B cell (primary cell): ENCODE data around the gene TLR5. TPM values are rescaled to one million over a fixed set of nuclear protein-coding genes. Genes with fewer than 3 reads are reported as not detected.

Experiments
- ATAC-seq: fragments of 200-7000 bp; cut with Tn5 transposase; one replicate; pipeline ENCODE4 v1.10.0; 2021; ENCODE audit warnings: low read depth, mild to moderate bottlenecking, moderate number of reproducible peaks, moderate library complexity
- CTCF ChIA-PET: fragments of 350-600 bp; sonication (Branson Sonifier 250); formaldehyde crosslinking; loops from one replicate; lab custom pipeline; 2021; ENCODE audit warnings: antibody characterized with exemption, inconsistent platforms; lab: Charles Lee
- POLR2A ChIA-PET: fragments of 350-600 bp; sonication (Branson Sonifier 250); formaldehyde crosslinking; loops from one replicate; lab custom pipeline; 2021; ENCODE audit warnings: antibody characterized with exemption; lab: Charles Lee
- DNase-seq: peaks from one replicate; pipeline ENCODE4 v3.0.0; 2013
- H2AFZ ChIP-seq: 2 replicates; pipeline ENCODE4 v1.6.1; 2012; ENCODE audit warnings: mild to moderate bottlenecking, low read depth, low read length; ENCODE audit not compliant: insufficient read depth, poor library complexity, severe bottlenecking
- H3K27ac ChIP-seq, 2 donors: 1 replicate in 1 of 2; 2 replicates in 1 of 2; pipeline ENCODE4 v1.5.1; 2012 to 2013; ENCODE audit warnings: low read length in 2 of 2, mild to moderate bottlenecking in 2 of 2, moderate library complexity in 1 of 2
- H3K27me3 ChIP-seq, 4 experiments: fragments of 200-600 bp in 1 of 4; sonication (generic) in 1 of 4; replicated peaks in 1 of 4; 1 replicate in 2 of 4; 2 replicates in 2 of 4; pipeline versions ENCODE4 v1.6.1 to v1.7.0; 2013 to 2016; ENCODE audit warnings: low read length in 3 of 4, mild to moderate bottlenecking in 2 of 4, mixed read lengths in 1 of 4, moderate library complexity in 1 of 4; ENCODE audit not compliant: insufficient read depth in 4 of 4, control insufficient read depth in 3 of 4; ENCODE audit errors: control extremely low read depth in 1 of 4
- H3K36me3 ChIP-seq, 2 experiments: replicated peaks in 1 of 2; 1 replicate in 1 of 2; 2 replicates in 1 of 2; pipeline versions ENCODE4 v1.6.1 to v1.7.1; 2013; ENCODE audit warnings: low read length in 1 of 2; ENCODE audit not compliant: insufficient read depth in 2 of 2, control insufficient read depth in 1 of 2; ENCODE audit errors: control extremely low read depth in 1 of 2, extremely low read depth in 1 of 2
- H3K4me1 ChIP-seq, 2 donors: fragments of 200-600 bp in 1 of 2; sonication (generic) in 1 of 2; 1 replicate in 1 of 2; 2 replicates in 1 of 2; pipeline versions ENCODE4 v1.5.1 to v1.6.1; 2013 to 2017; ENCODE audit warnings: low read length in 2 of 2; ENCODE audit not compliant: control insufficient read depth in 2 of 2, insufficient read depth in 2 of 2
- H3K4me2 ChIP-seq: replicated peaks from 2 replicates; pipeline ENCODE3; 2012; ENCODE audit warnings: mild to moderate bottlenecking, low read depth, low read length; ENCODE audit not compliant: poor library complexity, severe bottlenecking
- H3K4me3 ChIP-seq, 5 experiments: fragments of 200-600 bp in 1 of 5; sonication (generic) in 1 of 5; 1 replicate in 3 of 5; 2 replicates in 2 of 5; pipeline versions ENCODE4 v1.5.1 to v1.7.0; 2011 to 2016; ENCODE audit warnings: low read length in 4 of 5, mild to moderate bottlenecking in 4 of 5, low read depth in 2 of 5, control low read depth in 1 of 5, moderate library complexity in 1 of 5; ENCODE audit not compliant: insufficient read depth in 1 of 5; ENCODE audit errors: control extremely low read depth in 1 of 5, extremely low read depth in 1 of 5
- H3K79me2 ChIP-seq: fragments of 200-600 bp; sonication (generic); one replicate; pipeline ENCODE4 v1.6.0; 2016; ENCODE audit warnings: low read length; ENCODE audit not compliant: control insufficient read depth, insufficient read depth
- H3K9ac ChIP-seq: fragments of 200-600 bp; sonication (generic); 2 replicates; pipeline ENCODE4 v1.6.1; 2017; ENCODE audit warnings: mild to moderate bottlenecking, low read length, moderate library complexity
- H3K9me3 ChIP-seq, 3 donors: one replicate each; pipeline versions ENCODE4 v1.6.1 to v1.7.1; 2013; ENCODE audit warnings: low read length in 2 of 3; ENCODE audit not compliant: control insufficient read depth in 2 of 3, insufficient read depth in 1 of 3; ENCODE audit errors: control extremely low read depth in 1 of 3
- H4K20me1 ChIP-seq: 2 replicates; pipeline ENCODE4 v1.6.0; 2012; ENCODE audit warnings: mild to moderate bottlenecking, low read length; ENCODE audit not compliant: insufficient read depth, control insufficient read depth, poor library complexity, severe bottlenecking
- H3K27ac Mint-ChIP-seq: one replicate; pipeline ENCODE4 v1.8.0; 2021; ENCODE audit warnings: mixed read lengths
- H3K27me3 Mint-ChIP-seq: one replicate; pipeline ENCODE4 v1.8.0; 2021; ENCODE audit warnings: mixed read lengths
- H3K4me1 Mint-ChIP-seq: one replicate; pipeline ENCODE4 v1.8.0; 2021; ENCODE audit warnings: mixed read lengths
- H3K4me3 Mint-ChIP-seq: one replicate; pipeline ENCODE4 v1.8.0; 2021; ENCODE audit warnings: mixed read lengths
- H3K9me3 Mint-ChIP-seq: one replicate; pipeline ENCODE4 v1.8.0; 2022; ENCODE audit warnings: mixed read lengths; ENCODE audit not compliant: insufficient read depth
- EZH2 ChIP-seq: IDR thresholded peaks from 2 replicates; pipeline ENCODE4 v1.6.1; 2012; ENCODE audit warnings: borderline replicate concordance, low read depth, mild to moderate bottlenecking, moderate library complexity, low read length; ENCODE audit not compliant: insufficient read depth, poor library complexity, severe bottlenecking
- WGBS: methylation state at CpG from one replicate; pipeline ENCODE4 v1.1.5; 2013; ENCODE audit warnings: missing lambda C conversion rate; ENCODE audit not compliant: insufficient coverage; 5-methylcytosine and 5-hydroxymethylcytosine counted together
- intact Hi-C: fragments of 100-400 bp; cut with micrococcal nuclease; formaldehyde crosslinking; loops from one replicate; pipeline ENCODE4 v1.10.0; 2022
- polyA plus RNA-seq: library from polyadenylated mRNA; depleted of rRNA; stranded (reverse); fragments of >200 nt; gene quantifications from 2 replicates; pipeline ENCODE4 v1.2.3, GENCODE V29; 2012
- total RNA-seq, 2 donors: library from RNA; stranded (reverse); fragments of 120-200 nt in 1 of 2; gene quantifications; 1 replicate in 1 of 2; 2 replicates in 1 of 2; pipeline versions ENCODE4 v1.2.3 to v1.2.4, GENCODE V29; 2013 to 2022
- TF ChIP-seq, protein P1 (sequence below): fragments of 200-600 bp; IDR thresholded peaks from one replicate; pipeline ENCODE4 v1.8.0; 2022; ENCODE audit warnings: antibody characterized with exemption, mild to moderate bottlenecking

Gene TLR5
- total and polyA plus RNA-seq, 2 donors (not counting 1 experiment from before 2014, with no cell fraction given): 0.21 TPM; not detected in 1

DNA sequence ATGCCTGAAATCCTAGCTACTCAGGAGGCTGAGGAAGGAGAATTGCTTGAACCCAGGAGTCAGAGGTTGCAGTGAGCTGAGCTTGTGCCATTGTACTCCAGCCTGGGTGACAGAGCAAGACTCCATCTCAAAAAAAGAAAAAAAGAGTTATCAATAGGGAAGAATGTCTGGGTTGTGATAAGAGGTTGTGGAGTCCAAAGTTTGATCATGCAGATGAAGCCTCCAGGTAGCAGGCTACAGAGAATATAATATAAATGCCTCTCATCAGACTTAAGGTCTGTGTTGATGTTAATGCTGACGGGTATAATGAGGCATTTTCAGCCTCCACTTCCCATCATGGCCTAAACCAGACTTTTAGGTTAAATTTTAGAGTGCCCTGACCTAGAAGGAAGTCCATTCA is 24.6 kb downstream of the TLR5 start:
- ChIA-PET CTCF (interaction anchor here (0.8 to 1.4 kb wide), 3 partner anchors 15 to 29 kb away, joined by 3 to 4 read pairs (median 4); no protein-coding TSS in a partner anchor), POLR2A (no interaction called here)
- Histone ChIP-seq H3K79me2 (no peaks in the 10 kb centered on the region), H3K4me1 (peaks cover 1 to 2% of the 10 kb centered on the region in 2 donors), H2AFZ (no peak overlapping the region), H3K27ac (no peak overlapping the region), H3K4me3 (no peak overlapping the region), H3K9me3 (peaks cover 0 to 3% (median 0%) of the 10 kb centered on the region in 3 donors), H3K4me2 (no peak overlapping the region), H4K20me1 (no peaks in the 10 kb centered on the region), H3K27me3 (no peaks in the 10 kb centered on the region), H3K9ac (no peak overlapping the region), H3K36me3 (no peaks in the 10 kb centered on the region)
- TF ChIP-seq EZH2: no peak
- TF ChIP-seq, protein P1, sequence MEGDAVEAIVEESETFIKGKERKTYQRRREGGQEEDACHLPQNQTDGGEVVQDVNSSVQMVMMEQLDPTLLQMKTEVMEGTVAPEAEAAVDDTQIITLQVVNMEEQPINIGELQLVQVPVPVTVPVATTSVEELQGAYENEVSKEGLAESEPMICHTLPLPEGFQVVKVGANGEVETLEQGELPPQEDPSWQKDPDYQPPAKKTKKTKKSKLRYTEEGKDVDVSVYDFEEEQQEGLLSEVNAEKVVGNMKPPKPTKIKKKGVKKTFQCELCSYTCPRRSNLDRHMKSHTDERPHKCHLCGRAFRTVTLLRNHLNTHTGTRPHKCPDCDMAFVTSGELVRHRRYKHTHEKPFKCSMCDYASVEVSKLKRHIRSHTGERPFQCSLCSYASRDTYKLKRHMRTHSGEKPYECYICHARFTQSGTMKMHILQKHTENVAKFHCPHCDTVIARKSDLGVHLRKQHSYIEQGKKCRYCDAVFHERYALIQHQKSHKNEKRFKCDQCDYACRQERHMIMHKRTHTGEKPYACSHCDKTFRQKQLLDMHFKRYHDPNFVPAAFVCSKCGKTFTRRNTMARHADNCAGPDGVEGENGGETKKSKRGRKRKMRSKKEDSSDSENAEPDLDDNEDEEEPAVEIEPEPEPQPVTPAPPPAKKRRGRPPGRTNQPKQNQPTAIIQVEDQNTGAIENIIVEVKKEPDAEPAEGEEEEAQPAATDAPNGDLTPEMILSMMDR: no peak
- DNase-seq (no peak), ATAC-seq (no peak)
- H3K9me3 Mint-ChIP-seq: no peaks in the 10 kb centered on the region
- peaks cover 12% of the 10 kb centered on the region for H3K27me3 Mint-ChIP-seq
- no CpG with 5 or more reads among the region's 1 CpG for WGBS
- H3K4me1 Mint-ChIP-seq: peaks cover 1% of the 10 kb centered on the region
- H3K27ac Mint-ChIP-seq: no peak overlapping the region
- intact Hi-C loops: no loop called here
- H3K4me3 Mint-ChIP-seq: no peak overlapping the region

DNA sequence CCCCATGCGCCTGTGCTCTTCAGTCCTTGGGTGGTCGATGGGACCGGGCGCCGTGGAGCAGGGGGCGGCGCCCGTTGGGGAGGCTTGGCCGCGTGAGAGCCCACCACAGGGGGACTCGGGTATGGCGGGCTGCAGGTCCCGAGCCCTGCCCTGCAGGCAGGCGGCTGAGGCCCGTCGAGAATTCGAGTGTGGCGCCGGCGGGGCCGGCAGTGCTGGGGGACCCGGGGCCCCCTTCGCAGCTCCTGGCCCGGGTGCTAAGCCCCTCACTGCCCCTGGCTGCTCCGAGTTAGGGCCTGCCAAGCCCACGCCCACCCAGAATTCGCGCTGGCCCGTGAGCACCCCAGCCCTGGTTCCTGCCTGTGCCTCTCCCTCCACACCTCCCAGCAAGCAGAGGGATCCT is 26.1 kb downstream of the TLR5 start:
- H3K4me1 Mint-ChIP-seq: no peaks in the 10 kb centered on the region
- ATAC-seq: no peak

More for the DNA sequence above, 26.1 kb downstream of the TLR5 start:
- no peak for DNase-seq
- Histone ChIP-seq H3K9me3 (peaks cover 0 to 3% (median 0%) of the 10 kb centered on the region in 3 donors), H3K36me3 (no peaks in the 10 kb centered on the region), H3K27me3 (no peaks in the 10 kb centered on the region), H3K4me1 (no peaks in the 10 kb centered on the region), H3K4me3 (no peak overlapping the region), H3K27ac (no peak overlapping the region), H2AFZ (no peak overlapping the region), H3K79me2 (no peaks in the 10 kb centered on the region), H3K9ac (no peak overlapping the region), H3K4me2 (no peak overlapping the region), H4K20me1 (no peaks in the 10 kb centered on the region)
- POLR2A ChIA-PET: no interaction called here
- intact Hi-C loops: no loop called here
- CTCF ChIA-PET: interaction anchor here (0.7 to 1.4 kb wide), 4 partner anchors 11 to 27 kb away, joined by 3 to 6 read pairs (median 4); no protein-coding TSS in a partner anchor
- no peaks in the 10 kb centered on the region for H3K9me3 Mint-ChIP-seq
- TF ChIP-seq, protein P1: no peak
- TF ChIP-seq EZH2: no peak
- peaks cover 19% of the 10 kb centered on the region for H3K27me3 Mint-ChIP-seq
- no peak overlapping the region for H3K27ac Mint-ChIP-seq
- 96% methylated on average over 29 of the region's 29 CpGs for WGBS
- no peak overlapping the region for H3K4me3 Mint-ChIP-seq
